ENCODE results near the gene UGGT1. TPM values are rescaled to one million over a fixed set of nuclear protein-coding genes. Genes with fewer than 3 reads are reported as not detected.

UGGT1 gene
- total and polyA plus RNA-seq, 12 donors, result 6.5 to 44.0 (median 28.4) TPM

- 49 to 55% methylated on average over 4 of the region's 4 CpGs for WGBS, 2 donors
- H3K27ac ChIP-seq, result no peak overlapping the region
- ATAC-seq (no peak), DNase-seq (no peak)
- H3K4me3 ChIP-seq, result no peak overlapping the region
- H3K36me3 ChIP-seq, result peaks cover 0 to 100% (median 47%) of the 10 kb centered on the region in 9 donors
- H3K27me3 ChIP-seq, result no peaks in the 10 kb centered on the region
- TF ChIP-seq CTCF (IDR thresholded peaks at IDR 0.05), result no peak
- H3K4me1 ChIP-seq, result peaks cover 0 to 23% (median 11%) of the 10 kb centered on the region in 9 donors
- H3K9me3 ChIP-seq, result no peaks in the 10 kb centered on the region
- intact Hi-C loops (cut with DNase I), result loop anchor here in 1 of 10 donors (10.0 kb wide), 2 partner anchors 135 to 335 kb away; partner anchors contain the start of gene HS6ST1
Measured at GRCh38 chr2:128180031-128180430, 89.0 kb downstream of the UGGT1 start.

- no peak for TF ChIP-seq CTCF (IDR thresholded peaks at IDR 0.05)
- intact Hi-C loops (cut with DNase I), result loop anchor here in 3 of 10 donors (5.0 to 10.0 kb wide), 3 partner anchors 47 to 329 kb away; partner anchors contain the start of gene HS6ST1 (in 1 of the 3)
- no peaks in the 10 kb centered on the region for H3K27me3 ChIP-seq
- H3K9me3 ChIP-seq, result no peaks in the 10 kb centered on the region
- ATAC-seq (peak in 6 of 8 donors; percentile 47 to 88 (median 72)), DNase-seq (no peak)
- WGBS, 2 donors, result 63 to 69% methylated on average over 6 of the region's 6 CpGs
- peaks cover 0 to 97% (median 51%) of the 10 kb centered on the region in 9 donors for H3K36me3 ChIP-seq
- no peak overlapping the region for H3K4me3 ChIP-seq
- peaks cover 0 to 18% (median 5%) of the 10 kb centered on the region in 9 donors for H3K4me1 ChIP-seq
- H3K27ac ChIP-seq, result peak overlapping the region in 9 of 10 donors; percentile 30 to 77 (median 51)
Measured at GRCh38 chr2:128185576-128185975, 94.6 kb downstream of the UGGT1 start.

- 85 to 93% methylated on average over 9 of the region's 9 CpGs for WGBS, 2 donors
Measured at GRCh38 chr2:128187032-128187654, 96.1 kb downstream of the UGGT1 start.

More at GRCh38 chr2:128187032-128187654, 96.1 kb downstream of the UGGT1 start:
- Histone ChIP-seq H3K27ac (peak overlapping the region in 9 of 10 donors; percentile 25 to 77 (median 37)), H3K27me3 (no peaks in the 10 kb centered on the region), H3K36me3 (peaks cover 0 to 96% (median 44%) of the 10 kb centered on the region in 9 donors), H3K4me3 (peak overlapping the region in 5 of 10 donors; percentile 2 to 18 (median 13)), H3K4me1 (peaks cover 0 to 18% (median 5%) of the 10 kb centered on the region in 9 donors), H3K9me3 (no peaks in the 10 kb centered on the region)
- DNase-seq (no peak), ATAC-seq (peak in 6 of 8 donors; percentile 48 to 75 (median 60))
- intact Hi-C loops (cut with DNase I), result loop anchor here in 3 of 10 donors (5.0 to 10.0 kb wide), 3 partner anchors 45 to 328 kb away; partner anchors contain the start of gene HS6ST1 (in 1 of the 3)
- TF ChIP-seq CTCF (IDR thresholded peaks at IDR 0.05), result no peak

Measured in heart right ventricle (tissue), 16 donors.